IMR-90 (cell line): Measurements from ENCODE around the gene SLC33A1. TPM values are rescaled to one million over a fixed set of nuclear protein-coding genes. Genes with fewer than 3 reads are reported as not detected.
"Not testable (repeated sequence)": the region's sequence is repeated elsewhere in the genome, so short reads cannot be mapped to it uniquely, and the experiment has no call there.

Experiments
- ATAC-seq: fragments of 200-7000 bp; cut with Tn5 transposase; 2 replicates; pipeline ENCODE4 v1.9.1; 2020; ENCODE audit warnings: low read depth, mild to moderate bottlenecking, moderate library complexity
- BruUV-seq: library from RNA; stranded (reverse); fragments of 400-500 nt; replicated peaks from 2 replicates; lab custom pipeline; 2021; lab: Mats Ljungman, UMichigan
- CTCF ChIA-PET: fragments of 300-600 bp; formaldehyde crosslinking; extraction: SDS; loops from one replicate; lab custom pipeline; 2021; ENCODE audit warnings: antibody characterized with exemption; lab: Yijun Ruan, JAX
- POLR2A ChIA-PET: fragments of 300-600 bp; sonication (Branson Sonifier 250); formaldehyde crosslinking; loops from one replicate; lab custom pipeline; 2022; ENCODE audit warnings: antibody characterized with exemption; ENCODE audit not compliant: unreplicated experiment; lab: Charles Lee
- DNase-seq: peaks from one replicate; pipeline ENCODE4 v3.0.0; 2013
- H2AFZ ChIP-seq: replicated peaks from 2 replicates; pipeline ENCODE3; 2013; ENCODE audit warnings: low read length, mild to moderate bottlenecking; ENCODE audit not compliant: poor library complexity
- H2AK5ac ChIP-seq: 2 replicates; pipeline ENCODE4 v1.6.1; 2013; ENCODE audit warnings: low read depth, low read length, inconsistent platforms
- H2AK9ac ChIP-seq: replicated peaks from 2 replicates; pipeline ENCODE3; 2013; ENCODE audit warnings: mild to moderate bottlenecking, low read depth, low read length, moderate library complexity; ENCODE audit not compliant: poor library complexity
- H2BK120ac ChIP-seq: 2 replicates; pipeline ENCODE4 v1.6.1; 2013; ENCODE audit warnings: low read depth, low read length, inconsistent platforms
- H2BK15ac ChIP-seq: 3 replicates; pipeline ENCODE4 v1.6.1; 2013; ENCODE audit warnings: low read depth, low read length, inconsistent platforms
- H2BK20ac ChIP-seq: 2 replicates; pipeline ENCODE4 v1.6.1; 2013; ENCODE audit warnings: low read depth, mild to moderate bottlenecking, inconsistent platforms, low read length, moderate library complexity
- H2BK5ac ChIP-seq: 2 replicates; pipeline ENCODE4 v1.6.1; 2013; ENCODE audit warnings: mild to moderate bottlenecking, low read depth, low read length, inconsistent platforms; ENCODE audit not compliant: poor library complexity, severe bottlenecking
- H3K14ac ChIP-seq: replicated peaks from 2 replicates; pipeline ENCODE4 v1.6.1; 2013; ENCODE audit warnings: low read depth, low read length, inconsistent platforms
- H3K18ac ChIP-seq: 2 replicates; pipeline ENCODE4 v1.6.1; 2013; ENCODE audit warnings: low read depth, low read length, control low read depth
- H3K23ac ChIP-seq: 2 replicates; pipeline ENCODE4 v1.6.1; 2013; ENCODE audit warnings: low read depth, low read length, inconsistent platforms
- H3K27ac ChIP-seq: 2 replicates; pipeline ENCODE4 v1.5.1; 2013; ENCODE audit warnings: mild to moderate bottlenecking, control low read depth, low read length; ENCODE audit not compliant: insufficient read depth
- H3K27me3 ChIP-seq: 2 replicates; pipeline ENCODE4 v1.6.1; 2013; ENCODE audit warnings: low read length; ENCODE audit not compliant: control insufficient read depth, insufficient read depth
- H3K36me3 ChIP-seq: 2 replicates; pipeline ENCODE4 v1.6.1; 2013; ENCODE audit warnings: low read length, mixed read lengths; ENCODE audit not compliant: control insufficient read depth, insufficient read depth
- H3K4ac ChIP-seq: 2 replicates; pipeline ENCODE4 v1.6.1; 2013; ENCODE audit warnings: low read depth, low read length, inconsistent platforms
- H3K4me1 ChIP-seq: 2 replicates; pipeline ENCODE4 v1.6.1; 2013; ENCODE audit warnings: low read length, mixed read lengths; ENCODE audit not compliant: control insufficient read depth, insufficient read depth
- H3K4me2 ChIP-seq: 2 replicates; pipeline ENCODE4 v1.6.1; 2013; ENCODE audit warnings: low read depth, mild to moderate bottlenecking, control low read depth, low read length, moderate library complexity
- H3K4me3 ChIP-seq: 2 replicates; pipeline ENCODE4 v1.5.1; 2013; ENCODE audit warnings: low read depth, mild to moderate bottlenecking, control low read depth, low read length, moderate library complexity; ENCODE audit not compliant: insufficient read depth
- H3K56ac ChIP-seq: 2 replicates; pipeline ENCODE4 v1.6.1; 2013; ENCODE audit warnings: low read length, inconsistent platforms; ENCODE audit not compliant: insufficient read depth; ENCODE audit errors: extremely low read depth
- H3K79me1 ChIP-seq, 2 experiments: 2 replicates each; pipeline ENCODE4 v1.6.1; 2013; ENCODE audit warnings: low read length in 2 of 2, inconsistent platforms in 1 of 2, low read depth in 1 of 2
- H3K9ac ChIP-seq: 2 replicates; pipeline ENCODE4 v1.6.1; 2013; ENCODE audit warnings: low read depth, low read length, control low read depth
- H3K9me1 ChIP-seq: 2 replicates; pipeline ENCODE4 v1.6.1; 2013; ENCODE audit warnings: low read length, inconsistent platforms; ENCODE audit not compliant: insufficient read depth
- H3K9me3 ChIP-seq: 2 replicates; pipeline ENCODE4 v1.6.1; 2013; ENCODE audit warnings: low read length; ENCODE audit not compliant: control insufficient read depth, insufficient read depth
- H4K20me1 ChIP-seq: 2 replicates; pipeline ENCODE4 v1.6.1; 2013; ENCODE audit warnings: low read length, inconsistent platforms; ENCODE audit not compliant: insufficient read depth
- H4K5ac ChIP-seq: 2 replicates; pipeline ENCODE4 v1.6.1; 2013; ENCODE audit warnings: mild to moderate bottlenecking, low read depth, low read length, control low read depth
- H4K8ac ChIP-seq, 2 experiments: 2 replicates each; pipeline ENCODE4 v1.6.1; 2013; ENCODE audit warnings: low read depth in 2 of 2, low read length in 2 of 2, control low read depth in 1 of 2, inconsistent platforms in 1 of 2
- H4K91ac ChIP-seq: 2 replicates; pipeline ENCODE4 v1.6.1; 2013; ENCODE audit warnings: low read depth, low read length, inconsistent platforms; ENCODE audit not compliant: insufficient read depth
- CHD1 ChIP-seq: IDR thresholded peaks from 2 replicates; pipeline ENCODE4 v1.6.1; 2012; ENCODE audit warnings: low read depth, low read length, improper control_type of control experiment
- FOS ChIP-seq: fragments of 150-350 bp; IDR thresholded peaks from 2 replicates; pipeline ENCODE4 v1.6.1; 2016; ENCODE audit warnings: low read depth, low read length
- MAZ ChIP-seq: IDR thresholded peaks from 2 replicates; pipeline ENCODE4 v1.6.1; 2012; ENCODE audit warnings: low read depth, mild to moderate bottlenecking, low read length, improper control_type of control experiment, moderate library complexity, borderline replicate concordance
- POLR2A ChIP-seq: IDR thresholded peaks from 2 replicates; pipeline ENCODE4 v1.6.1; 2012; ENCODE audit warnings: mild to moderate bottlenecking, low read depth, low read length
- RCOR1 ChIP-seq: IDR thresholded peaks from 2 replicates; pipeline ENCODE4 v1.6.1; 2012; ENCODE audit warnings: mild to moderate bottlenecking, low read length, improper control_type of control experiment; ENCODE audit not compliant: insufficient replicate concordance
- SMC3 ChIP-seq: fragments of 150-350 bp; IDR thresholded peaks from 2 replicates; pipeline ENCODE4 v1.6.1; 2016; ENCODE audit warnings: low read depth, mild to moderate bottlenecking, antibody characterized with exemption, low read length, moderate library complexity
- USF2 ChIP-seq: fragments of 150-350 bp; IDR thresholded peaks from 2 replicates; pipeline ENCODE4 v1.6.1; 2017; ENCODE audit warnings: mild to moderate bottlenecking, antibody characterized with exemption, low read length, low read depth
- WGBS, 2 experiments: methylation state at CpG; one replicate each; pipeline versions ENCODE4 v1.1.5 to v1.1.7; 2013; ENCODE audit warnings: missing lambda C conversion rate in 2 of 2; ENCODE audit not compliant: insufficient read length in 1 of 2; ENCODE audit errors: extremely low coverage in 2 of 2; 5-methylcytosine and 5-hydroxymethylcytosine counted together
- dilution Hi-C: fragments of 300-500 bp; cut with HindIII; formaldehyde crosslinking; loops from one replicate; pipeline ENCODE4 v1.14.3; 2018; ENCODE audit warnings: low sequenced_read_pairs; ENCODE audit not compliant: unreplicated experiment
- in situ Hi-C: fragments of 300-500 bp; cut with MboI; formaldehyde crosslinking; loops from 3 replicates; pipeline ENCODE4 v1.14.3; 2019; ENCODE audit warnings: low sequenced_read_pairs, inconsistent platforms, mixed read lengths
- intact Hi-C: fragments of 100-400 bp; cut with micrococcal nuclease; formaldehyde crosslinking; loops from 2 replicates; pipeline ENCODE4 v1.10.0; 2022
- polyA plus RNA-seq, 3 experiments: library from polyadenylated mRNA; depleted of rRNA; stranded (reverse); fragments of >200 nt; gene quantifications; 2 replicates each; pipeline ENCODE4 v1.2.3, GENCODE V29; 2012; ENCODE audit warnings: low replicate concordance in 1 of 3
- total RNA-seq: library from RNA; depleted of rRNA; stranded (reverse); fragments of >200 nt; gene quantifications from 2 replicates; pipeline ENCODE4 v1.2.3, GENCODE V29; 2012

The SLC33A1 gene
- total and polyA plus RNA-seq, 2 of the 4 experiments (the other 2 are of a cell fraction) = 12.9 to 32.4 TPM

DNA sequence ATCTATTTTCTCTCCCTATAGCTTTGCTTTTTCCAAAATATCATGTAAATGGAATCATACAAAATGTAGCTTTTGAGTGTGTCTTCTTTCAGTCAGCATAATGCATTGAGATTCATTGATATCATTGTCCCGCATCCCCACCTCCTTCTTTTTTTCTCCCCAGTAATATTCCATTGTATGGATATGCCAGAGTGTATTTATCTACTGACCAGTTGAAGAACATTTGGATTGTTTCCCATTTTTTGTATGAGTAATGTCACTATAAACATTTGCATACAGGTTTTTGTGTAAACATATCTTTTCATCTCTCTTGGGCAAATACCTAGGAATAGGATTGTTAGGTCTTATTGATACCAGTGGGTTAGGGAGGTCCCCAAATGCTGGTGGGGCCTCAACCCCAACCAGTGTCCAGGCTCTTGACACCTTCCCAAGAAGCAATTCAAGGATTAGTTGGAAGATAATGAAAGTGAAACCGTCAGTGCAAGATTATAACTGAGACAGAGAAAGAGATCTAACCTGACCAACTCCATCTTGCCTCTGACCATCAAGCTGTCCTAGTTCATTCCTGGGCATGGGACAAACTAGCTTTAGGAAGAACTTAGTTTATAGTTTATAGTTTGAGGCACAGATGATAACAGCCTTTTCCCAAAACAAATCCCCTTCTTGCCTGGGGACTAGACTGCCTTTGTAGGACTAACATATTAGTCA, 7.4 kb upstream of the SLC33A1 start:
- Histone ChIP-seq H4K8ac (no peak overlapping the region), H4K5ac (no peak overlapping the region), H2AK9ac (no peak overlapping the region), H2AFZ (no peak overlapping the region), H3K18ac (no peak overlapping the region), H3K9me3 (no peaks in the 10 kb centered on the region), H3K4me3 (no peak overlapping the region), H3K56ac (no peak overlapping the region), H3K9me1 (no peaks in the 10 kb centered on the region), H2BK120ac (no peak overlapping the region), H3K4me1 (no peaks in the 10 kb centered on the region), H3K9ac (no peak overlapping the region), H3K4me2 (no peak overlapping the region), H2BK5ac (no peak overlapping the region), H3K79me1 (no peaks in the 10 kb centered on the region), H3K27me3 (no peaks in the 10 kb centered on the region), H4K20me1 (no peaks in the 10 kb centered on the region), H3K27ac (no peak overlapping the region), H3K36me3 (no peaks in the 10 kb centered on the region), H2AK5ac (no peak overlapping the region), H3K4ac (no peak overlapping the region), H2BK20ac (no peak overlapping the region), H2BK15ac (no peak overlapping the region), H3K14ac (no peak overlapping the region), H4K91ac (no peak overlapping the region), H3K23ac (no peak overlapping the region)
- WGBS, 2 experiments = no CpG with 5 or more reads among the region's 2 CpGs
- no peak for ATAC-seq
- peak; percentile 8 for DNase-seq
- ChIA-PET CTCF (interaction anchor here (0.6 kb wide), 1 partner anchor 110 kb away, joined by 3 read pairs; no protein-coding TSS in a partner anchor), POLR2A (no interaction called here)
- BruUV-seq = no TSS peak
- in situ Hi-C loops = no loop called here
- intact Hi-C loops = no loop called here
- TF ChIP-seq RCOR1 = no peak
- no peak for TF ChIP-seq POLR2A
- TF ChIP-seq FOS = no peak
- no peak for TF ChIP-seq SMC3
- TF ChIP-seq USF2 = no peak
- no peak for TF ChIP-seq CHD1
- TF ChIP-seq MAZ = no peak
- dilution Hi-C loops = no loop called here

- BruUV-seq, H3K4me1 ChIP-seq, intact Hi-C loops, H3K23ac ChIP-seq, POLR2A ChIA-PET, H4K8ac ChIP-seq, H3K4me3 ChIP-seq, H2AFZ ChIP-seq, H4K91ac ChIP-seq, H2BK15ac ChIP-seq, H3K27me3 ChIP-seq, H3K4ac ChIP-seq, H4K20me1 ChIP-seq, H3K79me1 ChIP-seq, H3K9me3 ChIP-seq, DNase-seq, H4K5ac ChIP-seq, H3K56ac ChIP-seq, H3K14ac ChIP-seq, dilution Hi-C loops, CTCF ChIA-PET, H3K18ac ChIP-seq, H3K9me1 ChIP-seq, ATAC-seq, H2BK5ac ChIP-seq, H2AK9ac ChIP-seq, H2AK5ac ChIP-seq, H3K27ac ChIP-seq, H3K4me2 ChIP-seq, H3K9ac ChIP-seq, H2BK20ac ChIP-seq, in situ Hi-C loops, H2BK120ac ChIP-seq, H3K36me3 ChIP-seq: not testable (repeated sequence)
- 100% methylated on average over 3 of the region's 5 CpGs; no CpG with 5 or more reads in 1 of the 2 experiments for WGBS, 2 experiments
Measured at GRCh38 chr3:155860424-155860823, 6.2 kb upstream of the SLC33A1 start.
